Muscle layer of duodenum (tissue), 2 donors: ENCODE results near the gene LRRC49.

Source experiments
- H3K27ac ChIP-seq: one replicate; pipeline ENCODE4 v1.7.0; 2013; ENCODE audit warnings: mild to moderate bottlenecking, low read length
- H3K27me3 ChIP-seq: one replicate; pipeline ENCODE4 v1.7.0; 2013; ENCODE audit warnings: low read depth, mild to moderate bottlenecking, control low read depth, low read length
- H3K36me3 ChIP-seq, 2 donors: one replicate each; pipeline ENCODE4 v1.7.0; 2013; ENCODE audit warnings: low read length in 2 of 2, control low read depth in 1 of 2, mild to moderate bottlenecking in 1 of 2; ENCODE audit not compliant: insufficient read depth in 2 of 2, control insufficient read depth in 1 of 2
- H3K4me1 ChIP-seq, 2 donors: one replicate each; pipeline ENCODE4 v1.7.0; 2013; ENCODE audit warnings: low read length in 2 of 2, mild to moderate bottlenecking in 2 of 2, control low read depth in 1 of 2, moderate library complexity in 1 of 2; ENCODE audit not compliant: insufficient read depth in 2 of 2, control insufficient read depth in 1 of 2
- H3K4me3 ChIP-seq, 2 donors: one replicate each; pipeline ENCODE4 v1.7.0; 2013; ENCODE audit warnings: low read length in 2 of 2, low read depth in 1 of 2, mild to moderate bottlenecking in 1 of 2
- H3K9me3 ChIP-seq, 2 donors: one replicate each; pipeline ENCODE4 v1.7.0; 2013; ENCODE audit warnings: low read length in 2 of 2, control low read depth in 1 of 2, mild to moderate bottlenecking in 1 of 2; ENCODE audit not compliant: control insufficient read depth in 1 of 2
- donor health status: healthy.

The LRRC49 gene

DNA sequence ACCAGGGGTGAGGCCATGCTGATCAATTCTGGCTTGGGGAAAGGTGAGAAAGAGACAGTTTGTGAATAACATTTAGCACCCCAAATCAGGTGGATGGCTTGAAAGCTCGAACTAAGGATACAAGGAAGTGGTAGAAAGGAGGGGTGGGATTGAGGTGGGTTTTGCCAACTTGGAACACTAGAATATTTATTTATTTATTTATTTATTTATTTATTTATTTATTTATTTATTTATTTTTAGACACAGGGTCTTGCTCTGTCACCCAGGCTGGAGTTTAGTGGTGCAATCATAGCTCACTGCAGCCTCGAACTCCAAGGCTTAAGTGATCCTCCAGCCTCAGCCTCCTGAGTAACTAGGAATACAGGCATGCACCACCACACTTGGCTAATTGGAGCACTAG, 191.6 kb downstream of the LRRC49 start:
- Histone ChIP-seq H3K9me3 (no peaks in the 10 kb centered on the region), H3K36me3 (no peaks in the 10 kb centered on the region), H3K27ac (no peak overlapping the region), H3K4me1 (no peaks in the 10 kb centered on the region), H3K27me3 (no peaks in the 10 kb centered on the region), H3K4me3 (no peak overlapping the region)

DNA sequence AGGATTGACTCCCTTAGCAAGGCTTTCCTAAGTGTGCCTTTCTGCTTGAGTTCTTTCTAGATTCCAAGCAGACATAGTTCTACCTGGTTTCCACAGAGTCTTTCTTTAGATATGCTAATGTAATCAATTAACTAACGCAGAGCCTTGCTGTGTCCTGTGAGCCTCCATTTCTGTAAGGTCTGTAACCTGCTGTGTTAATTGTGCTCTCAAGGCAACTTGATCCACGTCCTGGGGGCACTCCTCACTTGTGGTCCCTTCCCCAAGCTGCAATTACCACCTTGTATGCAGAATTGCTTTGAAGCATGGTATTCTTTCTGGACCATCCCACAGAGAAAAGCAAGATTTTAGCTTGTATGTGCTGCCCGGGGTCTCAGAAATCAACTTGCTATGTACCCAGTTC, 193.2 kb downstream of the LRRC49 start:
- H3K9me3 ChIP-seq: no peaks in the 10 kb centered on the region
- H3K4me3 ChIP-seq: no peak overlapping the region
- H3K4me1 ChIP-seq: no peaks in the 10 kb centered on the region
- H3K36me3 ChIP-seq: no peaks in the 10 kb centered on the region
- no peak overlapping the region for H3K27ac ChIP-seq
- no peaks in the 10 kb centered on the region for H3K27me3 ChIP-seq

DNA sequence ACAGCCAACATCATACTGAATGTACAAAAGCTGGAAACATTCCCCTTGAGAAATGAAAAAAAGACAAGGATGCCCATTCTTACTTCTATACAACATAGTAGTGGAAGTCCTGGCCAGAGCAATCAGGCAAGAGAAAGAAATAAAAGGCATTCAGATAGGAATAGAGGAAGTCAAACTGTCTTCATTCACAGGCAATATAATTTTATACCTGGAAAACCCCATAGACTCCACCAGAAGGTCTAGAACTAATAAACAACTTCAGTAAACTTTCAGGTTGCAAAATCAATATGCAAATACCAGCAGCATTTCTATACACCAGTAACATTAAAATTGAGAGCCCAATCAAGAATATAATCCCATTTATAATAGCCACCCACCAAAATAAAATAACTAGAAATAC, 195.5 kb downstream of the LRRC49 start:
- H3K4me3 ChIP-seq: no peak overlapping the region
- no peaks in the 10 kb centered on the region for H3K36me3 ChIP-seq
- H3K27me3 ChIP-seq: no peaks in the 10 kb centered on the region
- H3K4me1 ChIP-seq: no peaks in the 10 kb centered on the region
- no peaks in the 10 kb centered on the region for H3K9me3 ChIP-seq
- no peak overlapping the region for H3K27ac ChIP-seq

DNA sequence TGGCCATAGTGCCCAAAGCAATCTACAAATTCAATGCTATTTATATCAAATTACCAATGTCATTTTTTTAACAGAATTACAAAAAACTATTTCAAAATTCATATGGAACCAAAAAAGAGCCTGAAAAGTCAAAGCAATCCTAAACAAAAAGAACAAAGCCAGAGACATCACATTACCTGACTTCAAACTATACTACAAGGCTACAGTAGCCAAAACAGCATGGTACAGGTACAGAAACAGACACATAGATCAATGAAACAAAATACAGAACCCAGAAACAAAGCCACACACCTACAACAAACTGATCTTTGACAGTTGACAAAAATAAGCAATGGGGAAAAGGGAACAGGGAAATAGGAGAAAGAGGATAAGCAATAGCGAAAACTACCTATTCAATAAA, 196.1 kb downstream of the LRRC49 start:
- Histone ChIP-seq H3K36me3 (no peaks in the 10 kb centered on the region), H3K4me1 (no peaks in the 10 kb centered on the region), H3K27me3 (no peaks in the 10 kb centered on the region), H3K4me3 (no peak overlapping the region), H3K9me3 (no peaks in the 10 kb centered on the region), H3K27ac (no peak overlapping the region)

DNA sequence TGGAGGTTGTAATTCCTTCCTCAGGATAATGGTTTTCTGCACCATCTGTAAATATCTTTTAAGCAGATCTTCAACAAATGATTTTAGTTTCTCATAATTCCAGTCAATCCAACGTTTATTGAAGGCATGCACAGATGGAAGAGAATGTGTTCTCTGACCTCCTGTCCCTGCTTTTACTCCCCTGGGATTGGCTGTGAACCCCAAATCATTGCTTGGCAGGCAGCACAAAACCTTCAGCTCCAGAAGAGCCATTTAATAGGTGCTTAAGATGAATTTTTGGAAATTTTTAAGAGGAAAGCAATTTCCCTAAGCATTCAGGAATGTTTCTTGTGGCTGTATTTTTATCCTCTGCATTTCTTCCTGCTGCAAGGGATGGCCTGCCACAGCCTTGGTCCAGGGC, 197.2 kb downstream of the LRRC49 start:
- Histone ChIP-seq H3K9me3 (no peaks in the 10 kb centered on the region), H3K36me3 (no peaks in the 10 kb centered on the region), H3K27ac (no peak overlapping the region), H3K27me3 (no peaks in the 10 kb centered on the region), H3K4me3 (no peak overlapping the region), H3K4me1 (no peaks in the 10 kb centered on the region)

DNA sequence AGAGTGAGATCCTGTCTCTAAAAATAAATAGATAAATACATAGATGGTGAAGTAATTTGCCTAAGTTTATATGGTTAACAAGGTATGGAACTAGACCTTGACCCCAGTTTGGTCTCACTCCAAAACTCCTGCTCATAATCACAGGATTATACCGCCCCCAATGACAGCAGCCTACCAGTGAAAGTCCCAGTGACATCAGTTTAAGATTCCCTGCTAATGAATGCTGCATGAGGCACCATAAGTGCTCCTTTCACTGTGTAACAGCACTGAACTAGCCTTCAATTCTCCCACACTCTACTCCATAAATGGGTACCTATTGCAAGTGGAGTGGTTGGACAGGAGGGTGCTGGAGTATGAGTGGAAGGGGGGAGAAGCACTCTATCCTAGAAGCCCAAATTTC, 199.0 kb downstream of the LRRC49 start:
- no peak overlapping the region for H3K27ac ChIP-seq
- H3K9me3 ChIP-seq: no peaks in the 10 kb centered on the region
- H3K4me3 ChIP-seq: no peak overlapping the region
- H3K27me3 ChIP-seq: no peaks in the 10 kb centered on the region
- H3K4me1 ChIP-seq: no peaks in the 10 kb centered on the region
- no peaks in the 10 kb centered on the region for H3K36me3 ChIP-seq

DNA sequence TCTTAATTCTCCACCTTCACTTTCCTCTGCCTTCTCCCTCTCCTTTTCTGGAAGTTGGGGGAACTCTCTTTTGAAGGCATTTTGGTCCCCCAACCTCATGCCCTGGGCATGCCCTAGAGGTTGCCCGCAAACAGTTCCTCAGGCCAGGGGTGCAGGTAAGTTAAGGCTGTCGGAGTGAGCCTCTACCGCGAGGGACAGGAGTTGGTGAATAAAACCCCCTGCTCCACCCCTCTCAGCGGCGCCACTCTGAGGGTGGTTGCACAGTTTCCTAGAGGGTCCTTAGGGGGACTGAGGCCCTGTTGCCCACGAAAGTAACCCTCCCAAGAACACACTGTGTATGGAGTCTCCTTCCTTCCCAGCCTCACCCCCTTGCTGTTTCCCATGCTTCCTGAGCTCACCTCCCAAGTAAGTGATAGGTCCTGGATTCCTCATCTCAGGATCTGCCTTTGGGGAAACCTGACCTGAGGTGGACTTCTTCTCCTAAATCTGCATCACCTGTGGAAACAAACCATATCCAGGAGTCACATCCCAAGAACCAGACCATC, 199.5 kb downstream of the LRRC49 start:
- Histone ChIP-seq H3K27ac (no peak overlapping the region), H3K4me3 (no peak overlapping the region), H3K4me1 (no peaks in the 10 kb centered on the region), H3K36me3 (no peaks in the 10 kb centered on the region), H3K9me3 (no peaks in the 10 kb centered on the region), H3K27me3 (no peaks in the 10 kb centered on the region)

DNA sequence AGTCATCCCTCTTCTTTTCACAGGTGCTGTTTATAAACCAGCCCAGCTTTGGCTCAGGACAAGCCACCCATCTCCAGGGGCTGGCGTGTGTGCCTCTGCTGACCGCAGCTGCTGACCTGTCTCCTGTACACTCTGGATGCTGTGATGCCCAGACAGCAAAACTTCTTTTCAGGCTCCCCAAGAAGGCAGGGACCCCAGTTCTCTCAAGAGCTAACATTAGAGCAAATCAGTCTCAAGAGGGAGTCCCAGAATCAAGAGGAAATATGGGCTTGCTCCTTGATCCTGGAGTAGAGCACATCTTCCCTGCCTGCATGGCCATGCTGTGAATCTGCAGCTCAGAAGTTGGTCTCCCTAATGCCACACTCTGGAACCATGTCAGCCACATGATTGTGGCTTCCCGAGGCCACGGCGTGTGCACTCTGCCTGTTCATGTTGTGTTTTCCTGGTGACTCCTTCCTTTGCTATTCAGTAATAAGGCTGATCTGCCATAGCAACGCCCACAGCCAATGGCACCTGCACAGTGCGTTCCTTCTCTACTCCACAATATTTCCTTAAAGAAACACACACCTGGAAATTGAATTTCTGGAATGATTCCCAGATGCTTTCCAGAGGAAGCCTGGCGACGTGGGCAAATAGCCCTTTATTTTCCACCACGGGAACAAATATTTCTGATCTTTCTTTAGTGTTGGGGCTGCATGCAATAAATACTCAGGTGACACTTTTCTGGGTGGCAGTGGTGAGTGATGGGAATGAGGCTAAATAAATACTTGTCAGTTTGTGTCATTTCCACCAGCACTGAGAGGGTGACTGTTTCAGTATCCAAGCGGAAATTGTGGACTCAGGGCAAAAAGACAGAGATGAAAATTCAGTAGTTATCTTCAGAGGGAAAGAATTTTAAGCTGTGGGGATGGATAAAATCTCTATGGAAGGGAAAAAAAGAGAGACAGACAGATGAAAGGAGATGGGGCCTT, 200.7 kb downstream of the LRRC49 start:
- Histone ChIP-seq H3K27me3 (no peaks in the 10 kb centered on the region), H3K4me3 (no peak overlapping the region), H3K36me3 (no peaks in the 10 kb centered on the region), H3K4me1 (no peaks in the 10 kb centered on the region), H3K27ac (no peak overlapping the region), H3K9me3 (no peaks in the 10 kb centered on the region)

DNA sequence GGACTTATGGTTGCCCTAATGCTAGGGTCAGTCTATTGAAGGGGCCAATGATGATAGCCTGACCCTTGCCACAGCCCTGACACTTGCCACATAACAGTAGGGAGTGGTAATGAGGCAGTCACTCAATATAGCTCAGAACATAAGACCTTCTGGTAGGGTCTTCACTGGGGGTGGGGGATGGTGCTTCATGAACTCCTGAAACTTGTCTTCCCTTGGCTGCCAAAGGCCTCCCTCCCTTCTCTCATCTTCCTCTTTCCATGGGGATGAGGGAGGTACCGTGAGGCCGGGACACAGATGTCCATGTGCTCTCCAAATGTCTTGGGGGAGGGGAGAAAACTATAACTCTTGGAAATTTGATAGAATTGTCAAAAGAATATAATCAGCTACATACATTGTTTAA, 201.5 kb downstream of the LRRC49 start:
- H3K4me3 ChIP-seq: no peak overlapping the region

DNA sequence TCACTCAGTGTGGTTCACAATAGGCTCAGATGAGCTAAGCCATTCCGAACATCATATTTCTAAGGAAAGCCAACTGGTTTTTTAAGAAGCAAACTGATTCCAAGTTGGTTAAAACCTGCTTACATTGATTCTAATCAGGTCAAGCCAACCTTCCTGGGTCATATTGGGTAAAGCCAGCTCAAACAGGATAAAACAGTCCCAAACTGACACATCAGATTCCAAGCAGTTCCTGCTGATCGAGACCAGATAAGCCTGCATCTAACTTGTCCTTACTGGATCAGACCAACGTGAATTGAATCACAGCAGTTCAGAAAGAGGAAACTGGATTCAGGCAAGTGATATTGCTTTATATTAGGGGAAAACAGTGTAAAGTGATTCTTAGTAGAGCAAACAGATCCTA, 204.1 kb downstream of the LRRC49 start:
- Histone ChIP-seq H3K4me3 (no peak overlapping the region), H3K4me1 (no peaks in the 10 kb centered on the region), H3K36me3 (no peaks in the 10 kb centered on the region), H3K9me3 (no peaks in the 10 kb centered on the region), H3K27ac (no peak overlapping the region), H3K27me3 (no peaks in the 10 kb centered on the region)

More for the DNA sequence above, 201.5 kb downstream of the LRRC49 start:
- no peaks in the 10 kb centered on the region for H3K4me1 ChIP-seq
- H3K9me3 ChIP-seq: no peaks in the 10 kb centered on the region
- no peak overlapping the region for H3K27ac ChIP-seq
- no peaks in the 10 kb centered on the region for H3K27me3 ChIP-seq
- no peaks in the 10 kb centered on the region for H3K36me3 ChIP-seq

DNA sequence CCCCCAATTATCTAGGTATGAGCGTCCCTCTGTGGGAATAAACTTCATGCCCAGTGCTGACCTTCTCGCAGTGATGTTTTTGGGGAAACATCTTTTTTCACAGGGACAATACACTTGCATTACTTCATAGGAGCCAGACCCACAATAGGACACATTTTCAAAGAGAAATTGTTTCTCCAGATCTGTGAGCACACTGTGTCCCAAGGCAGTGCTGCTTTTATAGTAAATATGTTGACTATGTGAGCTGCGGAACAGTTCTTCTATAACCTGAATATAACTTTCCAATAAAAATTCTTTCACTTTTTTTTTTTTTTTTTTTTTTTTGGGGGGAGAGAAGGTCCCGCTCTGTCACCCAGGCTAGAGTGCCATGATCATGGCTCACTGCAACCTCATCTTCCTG, 205.3 kb downstream of the LRRC49 start:
- Histone ChIP-seq H3K36me3 (no peaks in the 10 kb centered on the region), H3K4me3 (no peak overlapping the region), H3K9me3 (no peaks in the 10 kb centered on the region), H3K4me1 (no peaks in the 10 kb centered on the region), H3K27ac (no peak overlapping the region), H3K27me3 (no peaks in the 10 kb centered on the region)
